GM19438 (cell line): ENCODE results near the gene DLL3.
A peak's percentile ranks its signal among the peaks of the same experiment; 100 is the strongest.
"Not testable (repeated sequence)": the region's sequence is repeated elsewhere in the genome, so short reads cannot be mapped to it uniquely, and the experiment has no call there.

Source experiments
- ATAC-seq: cut with Tn5 transposase; IDR thresholded peaks from one replicate; pipeline ENCODE4 v1.9.1; 2021; ENCODE audit warnings: low read depth; ENCODE audit not compliant: unreplicated experiment

DLL3 gene

GRCh38 chr19:39498798-39499642 is at the start of gene DLL3:
Gene DLL3 (plus strand): TSS chr19:39498947. CDS start chr19:39498975, 28 bp downstream.
- no peak for ATAC-seq

GRCh38 chr19:39449116-39449797 is 49.5 kb upstream of the DLL3 start:
- no peak for ATAC-seq

- ATAC-seq, result not testable (repeated sequence)
These were observed 47.5 kb upstream of the DLL3 start for GRCh38 chr19:39451257-39451656.

GRCh38 chr19:39463403-39463802 is 35.3 kb upstream of the DLL3 start:
- ATAC-seq, result no peak

GRCh38 chr19:39465956-39466747 is 32.6 kb upstream of the DLL3 start:
- no peak for ATAC-seq

- no peak for ATAC-seq
These were observed 30.8 kb upstream of the DLL3 start for GRCh38 chr19:39467941-39468340.

GRCh38 chr19:39469036-39469435 is 29.7 kb upstream of the DLL3 start:
- ATAC-seq, result no peak

- ATAC-seq, result no peak
These were observed 29.2 kb upstream of the DLL3 start for GRCh38 chr19:39469567-39469966.

- no peak for ATAC-seq
These were observed 27.9 kb upstream of the DLL3 start for GRCh38 chr19:39470724-39471339.

- no peak for ATAC-seq
These were observed 26.8 kb upstream of the DLL3 start for GRCh38 chr19:39471756-39472536.

- ATAC-seq, result no peak
These were observed 25.9 kb upstream of the DLL3 start for GRCh38 chr19:39472746-39473442.

GRCh38 chr19:39473443-39473960 is 25.2 kb upstream of the DLL3 start:
- no peak for ATAC-seq

- no peak for ATAC-seq
These were observed 24.6 kb upstream of the DLL3 start for GRCh38 chr19:39474139-39474620.

- ATAC-seq, result no peak
These were observed 23.0 kb upstream of the DLL3 start for GRCh38 chr19:39475748-39476147.

GRCh38 chr19:39479319-39479801 is 19.4 kb upstream of the DLL3 start:
- not testable (repeated sequence) for ATAC-seq

- no peak for ATAC-seq
These were observed 18.8 kb upstream of the DLL3 start for GRCh38 chr19:39479916-39480315.

GRCh38 chr19:39480337-39481228 is 18.2 kb upstream of the DLL3 start, which contains the start of gene TIMM50:
Gene TIMM50 (plus strand): TSS chr19:39480838. CDS start chr19:39480854, 16 bp downstream.
- ATAC-seq, result peak; percentile 83

GRCh38 chr19:39481229-39481545 is 17.6 kb upstream of the DLL3 start:
- ATAC-seq, result no peak
